HL-60 (cell line): Measurements from ENCODE around the gene SLC9A1.

ENCODE experiments used
- GABPA ChIP-seq: IDR thresholded peaks from 2 replicates; pipeline ENCODE4 v1.6.1; 2012; ENCODE audit warnings: low read depth
- SPI1 ChIP-seq: IDR thresholded peaks from 2 replicates; pipeline ENCODE4 v1.6.1; 2012; ENCODE audit warnings: low read depth, mild to moderate bottlenecking, borderline replicate concordance

GRCh38 chr1:27201295-27201694 is 46.4 kb upstream of the SLC9A1 start:
- no peak for TF ChIP-seq SPI1
- no peak for TF ChIP-seq GABPA
